Measurements from ENCODE around the gene ATP9A.

- no peak for TF ChIP-seq ZNF776 (tag by site-specific recombination; IDR thresholded peaks at IDR 0.05; ENCODE audit: borderline replicate concordance)
- TF ChIP-seq ELK4 (IDR thresholded peaks at IDR 0.05; ENCODE audit: borderline replicate concordance, low read depth, low read length) = no peak
These were observed 42.8 kb upstream of the ATP9A start for GRCh38 chr20:51811042-51811355.

Measured in HEK293 (cell line).